Progenitor cell of endocrine pancreas (in vitro differentiated cells): ENCODE results near the gene CTNNBIP1. TPM values are rescaled to one million over a fixed set of nuclear protein-coding genes. Genes with fewer than 3 reads are reported as not detected.

Experiments
- DNase-seq: peaks from one replicate; pipeline ENCODE4 v3.0.0; 2021; ENCODE audit warnings: low spot score; ENCODE audit not compliant: unreplicated experiment
- H3K27ac Mint-ChIP-seq: 2 replicates; pipeline ENCODE4 v1.8.0; 2021; ENCODE audit warnings: mild to moderate bottlenecking, moderate library complexity, mixed read lengths
- H3K27me3 Mint-ChIP-seq: 2 replicates; pipeline ENCODE4 v1.8.0; 2021; ENCODE audit warnings: mixed read lengths
- H3K36me3 Mint-ChIP-seq: 2 replicates; pipeline ENCODE4 v1.8.0; 2022; ENCODE audit warnings: mixed read lengths; ENCODE audit not compliant: insufficient read depth
- H3K4me1 Mint-ChIP-seq: 2 replicates; pipeline ENCODE4 v1.8.0; 2021; ENCODE audit warnings: low read depth, mixed read lengths
- H3K4me3 Mint-ChIP-seq: 2 replicates; pipeline ENCODE4 v1.8.0; 2021; ENCODE audit warnings: low read depth, mild to moderate bottlenecking, moderate library complexity, mixed read lengths
- H3K9me3 Mint-ChIP-seq: 2 replicates; pipeline ENCODE4 v1.8.0; 2021; ENCODE audit warnings: low read depth, mixed read lengths
- total RNA-seq: library from RNA; stranded (reverse); gene quantifications from 2 replicates; pipeline ENCODE4 v1.2.1, GENCODE V29; 2021
- TF ChIP-seq, protein P1 (sequence below): fragments of 200-600 bp; sonication (generic); IDR thresholded peaks from one replicate; pipeline ENCODE4 v1.5.0; 2021; ENCODE audit warnings: antibody characterized with exemption, mild to moderate bottlenecking; ENCODE audit not compliant: unreplicated experiment

Gene CTNNBIP1
- total RNA-seq, 1 donor from 2014 or later, result 79.9 TPM

DNA sequence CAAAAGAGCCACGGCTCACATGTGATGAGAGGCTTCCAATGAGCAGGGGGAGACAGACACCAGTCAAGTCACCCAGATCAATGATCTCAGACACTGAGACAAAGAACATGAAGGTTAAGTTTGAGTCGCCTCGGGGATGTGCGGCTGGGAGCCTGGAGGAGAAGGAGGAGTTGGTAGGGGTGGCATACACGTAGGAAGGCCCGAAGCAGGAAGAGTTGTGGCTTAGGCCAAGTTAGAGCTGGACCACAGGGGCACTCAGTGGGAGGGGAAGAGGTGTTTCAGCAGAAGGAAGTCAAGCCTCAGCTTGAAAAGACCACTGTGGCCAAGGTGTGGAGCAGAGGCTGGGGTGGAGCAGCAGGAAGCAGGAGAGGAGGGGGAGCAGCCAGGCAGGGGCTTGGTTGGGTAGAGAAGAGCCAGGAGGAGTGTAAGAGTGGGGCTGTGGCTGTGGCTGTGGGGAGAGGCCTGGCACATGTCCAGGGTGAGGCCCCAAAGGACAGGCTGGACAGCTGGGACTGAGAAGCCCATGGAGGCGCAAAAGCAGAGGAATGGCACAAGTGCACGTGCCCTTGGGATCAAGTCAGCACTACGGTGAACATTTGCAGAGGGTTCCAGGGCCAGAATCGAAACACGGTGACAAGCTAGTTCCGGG, 27.6 kb downstream of the CTNNBIP1 start:
- TF ChIP-seq, protein P1, sequence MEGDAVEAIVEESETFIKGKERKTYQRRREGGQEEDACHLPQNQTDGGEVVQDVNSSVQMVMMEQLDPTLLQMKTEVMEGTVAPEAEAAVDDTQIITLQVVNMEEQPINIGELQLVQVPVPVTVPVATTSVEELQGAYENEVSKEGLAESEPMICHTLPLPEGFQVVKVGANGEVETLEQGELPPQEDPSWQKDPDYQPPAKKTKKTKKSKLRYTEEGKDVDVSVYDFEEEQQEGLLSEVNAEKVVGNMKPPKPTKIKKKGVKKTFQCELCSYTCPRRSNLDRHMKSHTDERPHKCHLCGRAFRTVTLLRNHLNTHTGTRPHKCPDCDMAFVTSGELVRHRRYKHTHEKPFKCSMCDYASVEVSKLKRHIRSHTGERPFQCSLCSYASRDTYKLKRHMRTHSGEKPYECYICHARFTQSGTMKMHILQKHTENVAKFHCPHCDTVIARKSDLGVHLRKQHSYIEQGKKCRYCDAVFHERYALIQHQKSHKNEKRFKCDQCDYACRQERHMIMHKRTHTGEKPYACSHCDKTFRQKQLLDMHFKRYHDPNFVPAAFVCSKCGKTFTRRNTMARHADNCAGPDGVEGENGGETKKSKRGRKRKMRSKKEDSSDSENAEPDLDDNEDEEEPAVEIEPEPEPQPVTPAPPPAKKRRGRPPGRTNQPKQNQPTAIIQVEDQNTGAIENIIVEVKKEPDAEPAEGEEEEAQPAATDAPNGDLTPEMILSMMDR, result no peak
- no peaks in the 10 kb centered on the region for H3K27me3 Mint-ChIP-seq
- H3K9me3 Mint-ChIP-seq, result no peaks in the 10 kb centered on the region
- no peak for DNase-seq
- H3K4me3 Mint-ChIP-seq, result no peak overlapping the region
- H3K4me1 Mint-ChIP-seq, result peaks cover 2% of the 10 kb centered on the region
- peaks cover 5% of the 10 kb centered on the region for H3K36me3 Mint-ChIP-seq
- H3K27ac Mint-ChIP-seq, result peak overlapping the region; percentile 7

DNA sequence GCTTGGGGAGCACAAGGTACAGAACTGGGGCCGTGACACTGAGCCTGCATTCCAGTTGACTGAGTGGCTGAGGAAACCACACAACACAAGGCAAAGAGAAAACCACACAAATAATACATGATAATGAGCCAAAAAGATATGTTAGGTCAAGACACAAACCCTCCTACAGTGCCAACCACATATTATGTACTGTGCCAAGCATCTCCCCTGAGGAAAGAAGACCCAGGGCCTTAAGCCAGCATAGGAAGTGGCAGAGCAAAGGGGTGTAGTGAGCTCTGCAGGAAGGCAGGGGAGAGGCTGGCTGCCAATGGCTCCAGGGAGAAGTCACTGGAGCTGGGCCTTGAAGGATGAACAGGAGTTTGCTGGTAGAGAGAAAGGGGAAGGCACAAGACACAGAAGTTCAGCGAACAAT, 28.2 kb downstream of the CTNNBIP1 start:
- H3K27ac Mint-ChIP-seq, result peak overlapping the region; percentile 7

DNA sequence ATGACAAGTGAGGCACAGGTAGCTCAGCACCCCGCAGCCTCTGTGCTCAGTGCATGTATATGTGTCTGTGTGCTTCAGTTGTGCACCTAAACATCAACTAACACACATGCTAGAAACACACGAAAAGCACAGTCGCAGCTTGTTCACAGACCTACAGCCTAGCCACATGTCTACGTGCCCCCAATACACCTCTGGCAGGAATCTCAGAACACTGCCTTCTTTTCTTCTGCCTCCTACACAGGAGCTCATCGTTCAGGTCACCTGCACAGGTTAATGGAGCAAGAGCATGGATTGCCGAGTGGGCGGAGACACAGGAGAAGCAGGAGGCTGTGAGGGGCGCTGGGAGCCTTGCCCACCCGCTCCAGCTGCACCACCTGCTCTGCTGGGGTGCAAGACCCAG, 31.7 kb downstream of the CTNNBIP1 start:
- no peak overlapping the region for H3K27ac Mint-ChIP-seq
- H3K9me3 Mint-ChIP-seq, result no peaks in the 10 kb centered on the region
- no peaks in the 10 kb centered on the region for H3K27me3 Mint-ChIP-seq
- TF ChIP-seq, protein P1, result no peak
- peaks cover 4% of the 10 kb centered on the region for H3K36me3 Mint-ChIP-seq
- no peak overlapping the region for H3K4me3 Mint-ChIP-seq
- H3K4me1 Mint-ChIP-seq, result peaks cover 4% of the 10 kb centered on the region
- DNase-seq, result no peak

More for the DNA sequence above, 28.2 kb downstream of the CTNNBIP1 start:
- TF ChIP-seq, protein P1, result no peak
- Mint-ChIP-seq H3K27me3 (no peaks in the 10 kb centered on the region), H3K4me3 (no peak overlapping the region), H3K36me3 (peaks cover 5% of the 10 kb centered on the region), H3K4me1 (peaks cover 2% of the 10 kb centered on the region), H3K9me3 (no peaks in the 10 kb centered on the region)
- DNase-seq, result no peak

DNA sequence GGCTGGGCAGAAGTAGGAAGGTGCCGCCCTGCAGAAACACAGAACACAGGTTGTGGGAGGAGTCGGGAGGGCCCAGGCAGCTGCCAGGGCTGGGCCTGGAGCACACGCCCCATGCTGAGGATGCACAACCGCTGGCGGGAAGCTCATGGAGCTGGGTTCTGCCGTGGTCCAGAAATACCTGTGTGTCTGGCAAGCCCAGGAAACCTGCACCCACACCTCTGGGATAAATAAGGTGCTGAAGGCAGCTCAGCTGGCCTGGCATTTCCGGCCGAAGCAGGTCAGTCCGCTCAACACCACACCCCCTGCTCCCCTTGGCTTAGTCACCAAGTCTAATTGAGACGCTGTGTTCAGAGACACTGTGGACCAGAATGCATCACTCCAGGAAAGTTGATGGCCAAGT, 32.1 kb downstream of the CTNNBIP1 start:
- TF ChIP-seq, protein P1, result no peak
- H3K4me1 Mint-ChIP-seq, result peaks cover 4% of the 10 kb centered on the region
- no peaks in the 10 kb centered on the region for H3K9me3 Mint-ChIP-seq
- DNase-seq, result no peak
- H3K27ac Mint-ChIP-seq, result no peak overlapping the region
- H3K36me3 Mint-ChIP-seq, result peaks cover 4% of the 10 kb centered on the region
- H3K4me3 Mint-ChIP-seq, result no peak overlapping the region
- H3K27me3 Mint-ChIP-seq, result no peaks in the 10 kb centered on the region

DNA sequence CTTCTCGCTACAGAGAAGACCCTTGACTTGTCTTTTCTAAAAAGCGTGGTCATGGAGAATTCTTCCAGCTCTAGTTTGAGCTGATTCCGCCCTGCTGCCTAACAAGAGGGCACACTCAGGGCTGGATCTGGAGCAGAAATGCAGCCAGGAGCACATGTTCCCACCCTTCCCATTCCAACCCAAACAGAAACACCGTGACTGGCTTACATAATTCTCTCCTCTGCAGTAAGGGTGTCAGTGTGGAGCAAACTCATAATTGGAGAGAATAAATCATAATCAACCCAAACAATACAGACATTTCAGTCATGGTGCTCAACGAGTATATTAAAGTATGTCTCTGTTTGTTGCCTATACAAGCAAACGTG, 34.5 kb downstream of the CTNNBIP1 start:
- TF ChIP-seq, protein P1, result no peak
- no peak for DNase-seq
- H3K27me3 Mint-ChIP-seq, result no peaks in the 10 kb centered on the region
- no peaks in the 10 kb centered on the region for H3K9me3 Mint-ChIP-seq
- no peaks in the 10 kb centered on the region for H3K36me3 Mint-ChIP-seq
- peaks cover 4% of the 10 kb centered on the region for H3K4me1 Mint-ChIP-seq
- no peak overlapping the region for H3K4me3 Mint-ChIP-seq
- H3K27ac Mint-ChIP-seq, result no peak overlapping the region
